VCaP (cell line): ENCODE measurements around the gene RDX.

Experiments
- H3K27ac ChIP-seq: fragments of 450-650 bp; 2 replicates; pipeline ENCODE4 v1.5.1; 2017
- TF ChIP-seq, protein P1 (sequence below): fragments of 450-650 bp; conservative IDR thresholded peaks from 2 replicates; pipeline ENCODE4 v1.5.1; 2017; ENCODE audit warnings: mild to moderate bottlenecking, moderate library complexity

Gene RDX

DNA sequence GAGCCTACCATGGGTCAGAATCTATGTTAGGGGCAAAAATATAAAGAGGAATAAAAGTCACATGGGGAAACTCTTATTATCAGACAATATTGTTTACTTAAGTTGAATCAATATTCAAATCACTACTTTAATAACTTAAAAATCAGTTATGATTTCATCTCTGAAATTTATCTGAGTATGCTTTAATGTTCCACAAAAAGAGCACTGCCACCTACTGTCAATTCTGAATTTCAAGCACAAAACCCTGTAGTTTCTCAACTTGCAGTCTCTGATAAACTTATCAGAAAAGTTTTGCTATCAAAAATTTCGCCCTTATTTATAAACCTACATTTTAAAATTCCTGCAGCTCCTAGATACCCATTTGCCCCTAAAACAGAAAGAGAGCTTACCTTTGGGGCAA lies 47.3 kb downstream of the RDX start:
- TF ChIP-seq, protein P1, sequence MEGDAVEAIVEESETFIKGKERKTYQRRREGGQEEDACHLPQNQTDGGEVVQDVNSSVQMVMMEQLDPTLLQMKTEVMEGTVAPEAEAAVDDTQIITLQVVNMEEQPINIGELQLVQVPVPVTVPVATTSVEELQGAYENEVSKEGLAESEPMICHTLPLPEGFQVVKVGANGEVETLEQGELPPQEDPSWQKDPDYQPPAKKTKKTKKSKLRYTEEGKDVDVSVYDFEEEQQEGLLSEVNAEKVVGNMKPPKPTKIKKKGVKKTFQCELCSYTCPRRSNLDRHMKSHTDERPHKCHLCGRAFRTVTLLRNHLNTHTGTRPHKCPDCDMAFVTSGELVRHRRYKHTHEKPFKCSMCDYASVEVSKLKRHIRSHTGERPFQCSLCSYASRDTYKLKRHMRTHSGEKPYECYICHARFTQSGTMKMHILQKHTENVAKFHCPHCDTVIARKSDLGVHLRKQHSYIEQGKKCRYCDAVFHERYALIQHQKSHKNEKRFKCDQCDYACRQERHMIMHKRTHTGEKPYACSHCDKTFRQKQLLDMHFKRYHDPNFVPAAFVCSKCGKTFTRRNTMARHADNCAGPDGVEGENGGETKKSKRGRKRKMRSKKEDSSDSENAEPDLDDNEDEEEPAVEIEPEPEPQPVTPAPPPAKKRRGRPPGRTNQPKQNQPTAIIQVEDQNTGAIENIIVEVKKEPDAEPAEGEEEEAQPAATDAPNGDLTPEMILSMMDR, result peak; percentile 73
- H3K27ac ChIP-seq, result no peak overlapping the region

- TF ChIP-seq, protein P1, result no peak
- H3K27ac ChIP-seq, result no peak overlapping the region
Observed at GRCh38 chr11:110243791-110244190, 52.6 kb downstream of the RDX start.

GRCh38 chr11:110242746-110243145 lies 53.7 kb downstream of the RDX start:
- no peak overlapping the region for H3K27ac ChIP-seq
- TF ChIP-seq, protein P1, result no peak

DNA sequence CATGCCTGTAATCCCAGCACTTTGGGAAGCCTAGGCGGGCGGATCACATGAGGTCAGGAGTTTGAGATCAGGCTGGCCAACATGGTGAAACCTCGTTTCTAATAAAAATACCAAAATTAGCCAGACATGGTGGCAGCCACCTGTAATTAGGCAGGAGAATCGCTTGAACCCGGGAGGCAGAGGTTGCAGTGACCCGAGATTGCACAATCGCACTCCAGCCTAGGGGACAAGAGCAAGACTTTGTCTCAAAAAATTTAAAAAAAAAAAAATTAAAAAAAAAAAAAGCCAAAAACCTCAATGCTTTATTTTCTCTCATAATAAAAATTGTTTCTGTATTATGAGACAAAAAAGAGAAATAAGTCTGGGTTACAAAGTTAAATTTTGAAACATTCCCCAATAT lies 54.2 kb downstream of the RDX start:
- TF ChIP-seq, protein P1, result no peak
- H3K27ac ChIP-seq, result no peak overlapping the region

- TF ChIP-seq, protein P1, result no peak
Observed at GRCh38 chr11:110235966-110236365, 60.4 kb downstream of the RDX start.

GRCh38 chr11:110230377-110230776 lies 66.0 kb downstream of the RDX start:
- no peak overlapping the region for H3K27ac ChIP-seq
- TF ChIP-seq, protein P1, result no peak

More at GRCh38 chr11:110235966-110236365, 60.4 kb downstream of the RDX start:
- H3K27ac ChIP-seq, result no peak overlapping the region

DNA sequence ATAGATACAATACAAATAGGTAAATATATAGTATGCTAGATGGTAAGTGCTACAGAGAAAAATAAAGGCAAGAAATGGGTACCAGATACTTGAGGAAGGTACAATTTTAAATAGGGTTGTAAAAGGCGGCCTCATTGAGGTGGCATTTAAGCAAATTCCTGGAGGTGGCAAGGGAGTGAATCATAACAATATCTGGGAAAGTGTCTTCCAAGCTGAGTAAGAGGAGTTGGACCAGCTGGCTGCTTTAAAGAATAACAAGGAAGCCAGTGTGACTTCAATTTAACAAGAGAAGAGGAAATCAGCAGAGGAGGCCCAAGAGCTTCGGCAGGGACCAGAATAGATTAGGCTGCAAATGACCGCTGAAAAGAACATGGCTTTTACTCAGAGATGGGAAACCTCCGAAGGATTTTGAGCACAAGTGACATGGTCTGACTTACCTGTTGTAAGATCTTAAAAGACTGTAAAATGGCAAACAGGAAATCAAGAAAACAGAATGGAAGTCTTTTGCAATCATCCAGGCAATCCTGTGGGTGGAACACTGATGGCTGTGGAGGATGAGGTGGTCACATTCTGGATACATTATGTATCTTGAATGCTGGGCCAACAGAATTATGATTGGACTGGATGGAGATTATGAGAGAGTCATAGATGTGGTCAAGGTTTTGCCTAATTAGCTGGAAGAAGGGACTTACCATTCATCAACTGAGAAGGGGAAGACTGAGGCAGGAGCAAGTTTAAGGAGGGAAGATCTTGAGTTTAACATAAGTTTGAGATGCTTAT lies 77.2 kb downstream of the RDX start:
- H3K27ac ChIP-seq, result no peak overlapping the region
- TF ChIP-seq, protein P1, result no peak
